GM12864 (cell line): ENCODE measurements around the gene STARD13.

ENCODE experiments used
- DNase-seq: peaks from one replicate; pipeline ENCODE4 v3.0.0-alpha.2; 2011; ENCODE audit warnings: low read depth
- H3K4me3 ChIP-seq: 2 replicates; pipeline ENCODE4 v1.5.1; 2011; ENCODE audit warnings: mild to moderate bottlenecking, low read depth, low read length, control low read depth
- TF ChIP-seq, protein P1 (sequence below): IDR thresholded peaks from 2 replicates; pipeline ENCODE4 v1.5.1; 2011; ENCODE audit warnings: low read depth, mild to moderate bottlenecking, moderate library complexity, low read length, control low read depth, inconsistent platforms; ENCODE audit errors: missing control alignments

Gene STARD13

GRCh38 chr13:33262997-33263396, 22.6 kb downstream of the STARD13 start:
- DNase-seq: no peak
- H3K4me3 ChIP-seq: no peak overlapping the region
- TF ChIP-seq, protein P1, sequence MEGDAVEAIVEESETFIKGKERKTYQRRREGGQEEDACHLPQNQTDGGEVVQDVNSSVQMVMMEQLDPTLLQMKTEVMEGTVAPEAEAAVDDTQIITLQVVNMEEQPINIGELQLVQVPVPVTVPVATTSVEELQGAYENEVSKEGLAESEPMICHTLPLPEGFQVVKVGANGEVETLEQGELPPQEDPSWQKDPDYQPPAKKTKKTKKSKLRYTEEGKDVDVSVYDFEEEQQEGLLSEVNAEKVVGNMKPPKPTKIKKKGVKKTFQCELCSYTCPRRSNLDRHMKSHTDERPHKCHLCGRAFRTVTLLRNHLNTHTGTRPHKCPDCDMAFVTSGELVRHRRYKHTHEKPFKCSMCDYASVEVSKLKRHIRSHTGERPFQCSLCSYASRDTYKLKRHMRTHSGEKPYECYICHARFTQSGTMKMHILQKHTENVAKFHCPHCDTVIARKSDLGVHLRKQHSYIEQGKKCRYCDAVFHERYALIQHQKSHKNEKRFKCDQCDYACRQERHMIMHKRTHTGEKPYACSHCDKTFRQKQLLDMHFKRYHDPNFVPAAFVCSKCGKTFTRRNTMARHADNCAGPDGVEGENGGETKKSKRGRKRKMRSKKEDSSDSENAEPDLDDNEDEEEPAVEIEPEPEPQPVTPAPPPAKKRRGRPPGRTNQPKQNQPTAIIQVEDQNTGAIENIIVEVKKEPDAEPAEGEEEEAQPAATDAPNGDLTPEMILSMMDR: no peak

GRCh38 chr13:33262594-33262993, 23.0 kb downstream of the STARD13 start:
- DNase-seq: no peak
- TF ChIP-seq, protein P1: no peak
- no peak overlapping the region for H3K4me3 ChIP-seq

DNA sequence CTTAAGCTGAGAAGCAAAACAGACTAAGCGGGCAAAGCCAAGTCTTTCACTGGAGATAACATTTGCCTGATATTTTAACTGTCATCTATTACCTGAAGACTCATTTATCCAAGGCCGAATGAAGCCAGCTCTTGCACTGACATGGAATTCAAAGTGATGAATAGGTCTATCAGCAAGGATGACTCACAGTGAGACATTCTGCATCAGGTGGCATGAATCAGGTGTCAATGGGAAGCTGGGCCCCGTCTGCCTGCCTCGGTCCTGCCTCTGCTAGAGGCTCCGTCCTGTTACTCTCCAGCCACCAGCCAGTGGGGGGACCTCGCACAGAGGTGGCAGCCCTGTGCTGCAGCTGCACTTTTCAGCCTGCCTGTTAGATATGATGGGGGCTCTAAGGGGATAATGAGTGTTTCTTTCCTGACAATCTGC, 23.5 kb downstream of the STARD13 start:
- H3K4me3 ChIP-seq: no peak overlapping the region
- TF ChIP-seq, protein P1: no peak
- no peak for DNase-seq

- no peak overlapping the region for H3K4me3 ChIP-seq
- no peak for DNase-seq
- TF ChIP-seq, protein P1: no peak
Observed at GRCh38 chr13:33261387-33262061, 24.0 kb downstream of the STARD13 start.

DNA sequence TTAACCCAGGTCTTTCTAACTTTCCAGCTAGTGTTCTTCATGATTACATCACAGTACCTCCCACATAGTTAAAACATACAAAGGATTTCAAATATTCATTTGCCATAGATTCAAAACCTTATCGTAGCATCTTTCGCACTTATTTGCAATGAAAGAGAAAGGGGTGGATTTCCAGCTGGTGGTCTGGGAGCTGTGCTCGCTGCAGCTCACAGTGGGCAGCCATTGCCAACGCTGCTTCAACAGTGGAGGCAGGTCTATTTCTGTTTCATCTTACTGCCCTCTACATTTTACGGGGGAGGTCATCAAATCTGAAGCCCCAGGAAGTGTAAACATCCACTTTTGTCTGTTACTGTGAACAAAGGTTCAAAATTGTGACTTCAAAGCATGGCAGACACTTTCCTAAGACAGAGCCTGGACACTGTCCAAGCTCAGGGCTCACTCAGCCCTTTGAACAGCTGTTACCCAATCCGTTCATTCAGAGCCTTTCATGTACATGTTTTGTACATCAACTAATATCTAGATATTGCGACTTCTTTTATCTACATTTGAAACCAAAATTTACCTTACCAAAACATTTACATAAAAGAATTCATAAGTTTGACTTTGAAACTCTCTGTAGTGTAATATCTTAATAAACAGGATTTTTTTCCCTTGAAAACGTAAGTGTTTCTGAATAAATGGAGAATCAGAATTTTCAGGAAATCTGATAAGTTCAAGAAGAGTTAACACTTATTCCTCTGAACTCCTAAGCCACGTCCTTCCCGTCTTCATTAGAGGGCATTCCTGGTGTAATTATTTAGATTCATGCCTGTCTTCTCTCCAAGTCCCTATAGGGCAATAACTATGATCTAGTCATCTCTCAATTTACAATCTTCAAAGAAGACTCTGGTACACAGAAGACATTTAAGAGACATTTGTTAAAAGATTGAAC, 25.1 kb downstream of the STARD13 start:
- TF ChIP-seq, protein P1: no peak
- DNase-seq: no peak
- no peak overlapping the region for H3K4me3 ChIP-seq

DNA sequence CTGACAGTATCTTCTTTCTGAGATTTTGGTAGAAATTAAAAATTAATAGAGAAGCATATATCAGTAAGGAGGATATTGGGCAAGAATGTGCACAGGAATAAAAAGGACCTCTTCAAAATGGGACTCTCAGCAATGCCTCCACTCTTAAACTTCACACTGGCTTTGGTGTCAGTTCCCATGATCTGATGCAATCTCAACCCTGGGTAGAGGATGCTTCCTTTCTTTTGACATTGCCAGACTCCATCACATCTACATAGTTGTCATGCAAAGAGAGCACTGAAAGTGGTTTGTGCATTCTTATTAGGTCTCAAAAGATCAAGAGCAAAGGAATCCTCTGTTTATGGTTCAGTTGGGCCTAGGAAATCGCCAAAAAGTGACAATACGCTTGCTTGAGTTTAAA, 26.3 kb downstream of the STARD13 start:
- TF ChIP-seq, protein P1: no peak
- H3K4me3 ChIP-seq: no peak overlapping the region
- DNase-seq: no peak
